GM21360 (cell line): Measurements from ENCODE around the gene SEMA6D.

Source experiments
- ATAC-seq: cut with Tn5 transposase; IDR thresholded peaks from one replicate; pipeline ENCODE4 v1.9.1; 2021; ENCODE audit warnings: mild to moderate bottlenecking, moderate library complexity; ENCODE audit not compliant: unreplicated experiment

The SEMA6D gene

GRCh38 chr15:47717036-47717612 lies at the start of gene SEMA6D:
Gene SEMA6D, plus strand, starts transcription at chr15:47717505. Its CDS starts 42,294 bp downstream, at chr15:47759799.
- no peak for ATAC-seq

GRCh38 chr15:47669221-47669620 lies 48.1 kb upstream of the SEMA6D start:
- no peak for ATAC-seq

GRCh38 chr15:47670365-47670764 lies 46.9 kb upstream of the SEMA6D start:
- no peak for ATAC-seq

- ATAC-seq, result no peak
These were observed 44.0 kb upstream of the SEMA6D start for GRCh38 chr15:47673232-47673761.

- ATAC-seq, result no peak
These were observed 42.6 kb upstream of the SEMA6D start for GRCh38 chr15:47674586-47675232.

- no peak for ATAC-seq
These were observed 41.6 kb upstream of the SEMA6D start for GRCh38 chr15:47675735-47676134.

- ATAC-seq, result no peak
These were observed 39.3 kb upstream of the SEMA6D start for GRCh38 chr15:47678040-47678439.

- no peak for ATAC-seq
These were observed 34.6 kb upstream of the SEMA6D start for GRCh38 chr15:47682661-47683060.

- no peak for ATAC-seq
These were observed 32.0 kb upstream of the SEMA6D start for GRCh38 chr15:47685141-47685870.

GRCh38 chr15:47688573-47689086 lies 28.7 kb upstream of the SEMA6D start:
- ATAC-seq, result no peak

GRCh38 chr15:47689660-47690059 lies 27.6 kb upstream of the SEMA6D start:
- no peak for ATAC-seq

- no peak for ATAC-seq
These were observed 25.4 kb upstream of the SEMA6D start for GRCh38 chr15:47691882-47692281.

- ATAC-seq, result no peak
These were observed 21.0 kb upstream of the SEMA6D start for GRCh38 chr15:47696351-47696750.

GRCh38 chr15:47705281-47705997 lies 11.9 kb upstream of the SEMA6D start:
- ATAC-seq, result no peak

GRCh38 chr15:47707391-47707790 lies 9.9 kb upstream of the SEMA6D start:
- no peak for ATAC-seq

GRCh38 chr15:47708161-47708980 lies 8.9 kb upstream of the SEMA6D start:
- ATAC-seq, result no peak

GRCh38 chr15:47711655-47712054 lies 5.7 kb upstream of the SEMA6D start:
- ATAC-seq, result no peak

GRCh38 chr15:47715402-47715801 lies 1.9 kb upstream of the SEMA6D start:
- no peak for ATAC-seq

GRCh38 chr15:47715856-47716445 lies 1.4 kb upstream of the SEMA6D start:
- ATAC-seq, result no peak

GRCh38 chr15:47716516-47716915 lies 789 bp upstream of the SEMA6D start:
- ATAC-seq, result no peak
